HG03457 (cell line): Measurements from ENCODE around the gene OBSCN.
"Not testable (repeated sequence)": the region's sequence is repeated elsewhere in the genome, so short reads cannot be mapped to it uniquely, and the experiment has no call there.

Source experiments
- ATAC-seq: cut with Tn5 transposase; IDR thresholded peaks from one replicate; pipeline ENCODE4 v1.9.1; 2021; ENCODE audit warnings: moderate number of reproducible peaks; ENCODE audit not compliant: unreplicated experiment

Gene OBSCN

GRCh38 chr1:228252476-228252875 lies 44.6 kb downstream of the OBSCN start:
- ATAC-seq, result not testable (repeated sequence)

- no peak for ATAC-seq
Observed at GRCh38 chr1:228256626-228257375, 49.0 kb downstream of the OBSCN start.

GRCh38 chr1:228258486-228258885 lies 50.6 kb downstream of the OBSCN start:
- ATAC-seq, result no peak

- no peak for ATAC-seq
Observed at GRCh38 chr1:228259368-228259894, 51.6 kb downstream of the OBSCN start.

GRCh38 chr1:228259951-228260350 lies 52.1 kb downstream of the OBSCN start:
- ATAC-seq, result no peak

- ATAC-seq, result no peak
Observed at GRCh38 chr1:228261706-228262105, 53.9 kb downstream of the OBSCN start.

- ATAC-seq, result no peak
Observed at GRCh38 chr1:228262475-228262874, 54.6 kb downstream of the OBSCN start.

GRCh38 chr1:228263636-228264035 lies 55.8 kb downstream of the OBSCN start:
- ATAC-seq, result no peak

GRCh38 chr1:228264090-228264829 lies 56.4 kb downstream of the OBSCN start:
- no peak for ATAC-seq

GRCh38 chr1:228265167-228265566 lies 57.3 kb downstream of the OBSCN start:
- no peak for ATAC-seq

GRCh38 chr1:228267962-228268880 lies 60.4 kb downstream of the OBSCN start:
- no peak for ATAC-seq

GRCh38 chr1:228268881-228269265 lies 61.0 kb downstream of the OBSCN start:
- no peak for ATAC-seq

GRCh38 chr1:228269431-228269830 lies 61.6 kb downstream of the OBSCN start:
- not testable (repeated sequence) for ATAC-seq

GRCh38 chr1:228270032-228270431 lies 62.2 kb downstream of the OBSCN start:
- ATAC-seq, result no peak

- no peak for ATAC-seq
Observed at GRCh38 chr1:228271701-228272251, 63.9 kb downstream of the OBSCN start.

GRCh38 chr1:228272331-228272791 lies 64.5 kb downstream of the OBSCN start:
- ATAC-seq, result no peak

GRCh38 chr1:228272831-228273571 lies 65.2 kb downstream of the OBSCN start:
- ATAC-seq, result no peak

GRCh38 chr1:228273720-228274451 lies 66.0 kb downstream of the OBSCN start:
- no peak for ATAC-seq

GRCh38 chr1:228274452-228275178 lies 66.8 kb downstream of the OBSCN start:
- no peak for ATAC-seq
